Measurements from ENCODE around the gene GAS2. TPM values are rescaled to one million over a fixed set of nuclear protein-coding genes. Genes with fewer than 3 reads are reported as not detected.
"Not testable (repeated sequence)": the region's sequence is repeated elsewhere in the genome, so short reads cannot be mapped to it uniquely, and the experiment has no call there.

The GAS2 gene
- total RNA-seq: 1 to 10 TPM; 1.3 to 2.0 TPM

GRCh38 chr11:22666325-22666687, at the start of gene GAS2:
GAS2 (plus strand) TSS chr11:22666611; CDS start chr11:22674870, 8,259 bp downstream.
- ATAC-seq: no peak
- DNase-seq: no peak
- Mint-ChIP-seq H3K4me1 (peaks cover 6% of the 10 kb centered on the region), H3K9me3 (ENCODE audit: low read depth) (no peaks in the 10 kb centered on the region), H3K27ac (no peak within 1 kb of the TSS), H3K27me3 (peaks cover 60% of the 10 kb centered on the region), H3K36me3 (no peaks in the 10 kb centered on the region), H3K4me3 (peak within 1 kb of the TSS; percentile 37)
- CTCF ChIA-PET: no interaction called here

GRCh38 chr11:22617868-22618267, 48.5 kb upstream of the GAS2 start:
- DNase-seq (no peak), ATAC-seq (no peak)
- H3K36me3 Mint-ChIP-seq: peaks cover 22% of the 10 kb centered on the region
- no peaks in the 10 kb centered on the region for H3K27me3 Mint-ChIP-seq
- CTCF ChIA-PET: no interaction called here
- H3K4me3 Mint-ChIP-seq: no peak overlapping the region
- H3K9me3 Mint-ChIP-seq (ENCODE audit: low read depth): no peaks in the 10 kb centered on the region
- H3K4me1 Mint-ChIP-seq: peaks cover 2% of the 10 kb centered on the region
- no peak overlapping the region for H3K27ac Mint-ChIP-seq

GRCh38 chr11:22624742-22625447, 41.5 kb upstream of the GAS2 start:
- CTCF ChIA-PET: interaction anchor here (1.0 to 2.9 kb wide), 4 partner anchors 10 to 205 kb away, joined by 3 to 11 read pairs (median 4); partner anchors contain the start of gene SVIP
- Mint-ChIP-seq H3K27me3 (no peaks in the 10 kb centered on the region), H3K9me3 (ENCODE audit: low read depth) (no peaks in the 10 kb centered on the region), H3K36me3 (peaks cover 18% of the 10 kb centered on the region), H3K4me3 (peak overlapping the region; percentile 99), H3K4me1 (peaks cover 20% of the 10 kb centered on the region), H3K27ac (peak overlapping the region; percentile 98)
- peak; percentile 72 for DNase-seq
- peak; percentile 55 for ATAC-seq

GRCh38 chr11:22625448-22626287, 40.7 kb upstream of the GAS2 start, which contains the start of gene FANCF:
FANCF (minus strand) TSS chr11:22625823; CDS start chr11:22625810, 13 bp downstream.
- H3K9me3 Mint-ChIP-seq (ENCODE audit: low read depth): no peaks in the 10 kb centered on the region
- H3K4me3 Mint-ChIP-seq: peak within 1 kb of the TSS; percentile 99
- ATAC-seq (peak; percentile 96), DNase-seq (peak; percentile 97)
- peak within 1 kb of the TSS; percentile 98 for H3K27ac Mint-ChIP-seq
- peaks cover 14% of the 10 kb centered on the region for H3K36me3 Mint-ChIP-seq
- no peaks in the 10 kb centered on the region for H3K27me3 Mint-ChIP-seq
- CTCF ChIA-PET: interaction anchor here (1.0 to 2.9 kb wide), 5 partner anchors 9 to 204 kb away, joined by 3 to 11 read pairs (median 4); partner anchors contain the start of gene SVIP
- H3K4me1 Mint-ChIP-seq: peaks cover 20% of the 10 kb centered on the region

- Mint-ChIP-seq H3K27me3 (no peaks in the 10 kb centered on the region), H3K4me3 (peak overlapping the region; percentile 99), H3K27ac (peak overlapping the region; percentile 68), H3K36me3 (peaks cover 7% of the 10 kb centered on the region), H3K9me3 (ENCODE audit: low read depth) (no peaks in the 10 kb centered on the region), H3K4me1 (peaks cover 20% of the 10 kb centered on the region)
- ATAC-seq (no peak), DNase-seq (no peak)
- CTCF ChIA-PET: interaction anchor here (1.0 to 2.9 kb wide), 4 partner anchors 8 to 203 kb away, joined by 3 to 11 read pairs (median 4); partner anchors contain the start of gene SVIP
These were observed 39.7 kb upstream of the GAS2 start for GRCh38 chr11:22626573-22627239.

GRCh38 chr11:22627421-22627820, 39.0 kb upstream of the GAS2 start:
- DNase-seq: no peak
- Mint-ChIP-seq H3K36me3 (peaks cover 5% of the 10 kb centered on the region), H3K4me3 (no peak overlapping the region), H3K27me3 (no peaks in the 10 kb centered on the region), H3K27ac (no peak overlapping the region), H3K9me3 (ENCODE audit: low read depth) (no peaks in the 10 kb centered on the region), H3K4me1 (peaks cover 19% of the 10 kb centered on the region)
- CTCF ChIA-PET: no interaction called here
- ATAC-seq: no peak

GRCh38 chr11:22633354-22633902, 33.0 kb upstream of the GAS2 start:
- no peaks in the 10 kb centered on the region for H3K36me3 Mint-ChIP-seq
- no peaks in the 10 kb centered on the region for H3K27me3 Mint-ChIP-seq
- DNase-seq (no peak), ATAC-seq (no peak)
- H3K4me1 Mint-ChIP-seq: no peaks in the 10 kb centered on the region
- CTCF ChIA-PET: no interaction called here
- no peaks in the 10 kb centered on the region for H3K9me3 Mint-ChIP-seq (ENCODE audit: low read depth)
- no peak overlapping the region for H3K27ac Mint-ChIP-seq
- H3K4me3 Mint-ChIP-seq: no peak overlapping the region

GRCh38 chr11:22634897-22635629, 31.3 kb upstream of the GAS2 start:
- no peak overlapping the region for H3K4me3 Mint-ChIP-seq

GRCh38 chr11:22635689-22636088, 30.7 kb upstream of the GAS2 start:
- H3K9me3 Mint-ChIP-seq (ENCODE audit: low read depth): no peaks in the 10 kb centered on the region
- no peak overlapping the region for H3K4me3 Mint-ChIP-seq
- H3K36me3 Mint-ChIP-seq: no peaks in the 10 kb centered on the region
- no peak overlapping the region for H3K27ac Mint-ChIP-seq
- no peaks in the 10 kb centered on the region for H3K4me1 Mint-ChIP-seq
- CTCF ChIA-PET: interaction anchor here (2.1 kb wide), 1 partner anchor 11 kb away, joined by 11 read pairs; the partner anchor contains the start of gene FANCF
- ATAC-seq (peak; percentile 50), DNase-seq (no peak)
- H3K27me3 Mint-ChIP-seq: no peaks in the 10 kb centered on the region

More at GRCh38 chr11:22634897-22635629, 31.3 kb upstream of the GAS2 start:
- Mint-ChIP-seq H3K27me3 (no peaks in the 10 kb centered on the region), H3K4me1 (no peaks in the 10 kb centered on the region), H3K36me3 (no peaks in the 10 kb centered on the region), H3K27ac (no peak overlapping the region), H3K9me3 (ENCODE audit: low read depth) (no peaks in the 10 kb centered on the region)
- peak; percentile 45 for ATAC-seq
- no peak for DNase-seq
- CTCF ChIA-PET: interaction anchor here (2.1 kb wide), 1 partner anchor 10 kb away, joined by 11 read pairs; the partner anchor contains the start of gene FANCF

- CTCF ChIA-PET: no interaction called here
- no peak overlapping the region for H3K4me3 Mint-ChIP-seq
- no peaks in the 10 kb centered on the region for H3K4me1 Mint-ChIP-seq
- no peaks in the 10 kb centered on the region for H3K36me3 Mint-ChIP-seq
- H3K27ac Mint-ChIP-seq: no peak overlapping the region
- DNase-seq (no peak), ATAC-seq (no peak)
- H3K27me3 Mint-ChIP-seq: no peaks in the 10 kb centered on the region
- no peaks in the 10 kb centered on the region for H3K9me3 Mint-ChIP-seq (ENCODE audit: low read depth)
These were observed 25.5 kb upstream of the GAS2 start for GRCh38 chr11:22640862-22641261.

GRCh38 chr11:22641559-22641958, 24.9 kb upstream of the GAS2 start:
- CTCF ChIA-PET: no interaction called here
- no peak overlapping the region for H3K27ac Mint-ChIP-seq
- ATAC-seq: no peak

GRCh38 chr11:22652346-22652745, 14.1 kb upstream of the GAS2 start:
- H3K27me3 Mint-ChIP-seq; ATAC-seq; H3K9me3 Mint-ChIP-seq (ENCODE audit: low read depth); CTCF ChIA-PET; H3K36me3 Mint-ChIP-seq; H3K4me1 Mint-ChIP-seq; H3K27ac Mint-ChIP-seq; DNase-seq; H3K4me3 Mint-ChIP-seq: not testable (repeated sequence)

More at GRCh38 chr11:22641559-22641958, 24.9 kb upstream of the GAS2 start:
- Mint-ChIP-seq H3K4me3 (no peak overlapping the region), H3K4me1 (no peaks in the 10 kb centered on the region), H3K27me3 (no peaks in the 10 kb centered on the region), H3K9me3 (ENCODE audit: low read depth) (no peaks in the 10 kb centered on the region), H3K36me3 (no peaks in the 10 kb centered on the region)
- DNase-seq: no peak
